Neural cell (in vitro differentiated cells): ENCODE results near the gene LRBA. TPM values are rescaled to one million over a fixed set of nuclear protein-coding genes. Genes with fewer than 3 reads are reported as not detected.

Source experiments
- H2AFZ ChIP-seq: fragments of 200-600, 300-800 bp; sonication (generic), shearing (Covaris generic); 2 replicates; pipeline ENCODE4 v1.6.0; 2014; ENCODE audit warnings: low read depth, mild to moderate bottlenecking, antibody characterized with exemption, low read length, moderate library complexity
- H3F3A ChIP-seq: fragments of 200-600 bp; shearing (Covaris generic); 2 replicates; pipeline ENCODE4 v1.6.1; 2016; ENCODE audit warnings: mild to moderate bottlenecking, moderate library complexity, mixed read lengths, antibody characterized with exemption, low read length; ENCODE audit not compliant: insufficient read depth, poor library complexity, severe bottlenecking
- H3K27ac ChIP-seq: fragments of 200-600, 300-800 bp; sonication (generic), shearing (Covaris generic); 2 replicates; pipeline ENCODE4 v1.5.1; 2014; ENCODE audit warnings: mild to moderate bottlenecking, low read length, moderate library complexity
- H3K27me3 ChIP-seq: fragments of 300-800, 200-600 bp; sonication (generic), shearing (Covaris generic); 2 replicates; pipeline ENCODE4 v1.6.0; 2014; ENCODE audit warnings: mild to moderate bottlenecking, low read depth, low read length, moderate library complexity; ENCODE audit not compliant: insufficient read depth
- H3K36me3 ChIP-seq: fragments of 300-800, 200-600 bp; sonication (generic), shearing (Covaris generic); 2 replicates; pipeline ENCODE4 v1.5.1; 2014; ENCODE audit warnings: mild to moderate bottlenecking, antibody characterized with exemption, low read length, moderate library complexity; ENCODE audit not compliant: insufficient read depth
- H3K4me2 ChIP-seq: fragments of 300-800, 200-600 bp; sonication (generic), shearing (Covaris generic); 2 replicates; pipeline ENCODE4 v1.6.0; 2014; ENCODE audit warnings: mild to moderate bottlenecking, low read length
- H3K4me3 ChIP-seq: fragments of 300-800, 200-600 bp; sonication (generic), shearing (Covaris generic); 2 replicates; pipeline ENCODE4 v1.5.1; 2014; ENCODE audit warnings: mild to moderate bottlenecking, low read length, moderate library complexity
- H3K79me2 ChIP-seq: fragments of 200-600 bp; shearing (Covaris generic); replicated peaks from 2 replicates; pipeline ENCODE4 v1.6.0; 2014; ENCODE audit warnings: mild to moderate bottlenecking, low read length, moderate library complexity; ENCODE audit not compliant: insufficient read depth
- H3K9ac ChIP-seq: fragments of 300-800, 200-600 bp; sonication (generic), shearing (Covaris generic); 2 replicates; pipeline ENCODE4 v1.6.1; 2016; ENCODE audit warnings: mild to moderate bottlenecking, low read length, mixed read lengths
- H3K9me2 ChIP-seq: fragments of 200-600 bp; shearing (Covaris generic); 2 replicates; pipeline ENCODE4 v1.6.1; 2016; ENCODE audit warnings: mild to moderate bottlenecking, low read length, mixed read lengths; ENCODE audit not compliant: insufficient read depth
- H3K9me3 ChIP-seq: fragments of 200-600, 300-800 bp; sonication (generic), shearing (Covaris generic); 2 replicates; pipeline ENCODE4 v1.6.1; 2016; ENCODE audit warnings: mild to moderate bottlenecking, mixed run types, low read length, moderate library complexity, mixed read lengths
- H4K20me1 ChIP-seq: fragments of 200-600 bp; shearing (Covaris generic); 2 replicates; pipeline ENCODE4 v1.6.1; 2016; ENCODE audit warnings: mild to moderate bottlenecking, mixed run types; ENCODE audit not compliant: insufficient read depth
- EP300 ChIP-seq: fragments of 450-650 bp; conservative IDR thresholded peaks from 2 replicates; pipeline ENCODE4 v1.6.1; 2014; ENCODE audit warnings: antibody characterized with exemption, mild to moderate bottlenecking, moderate library complexity; ENCODE audit not compliant: poor library complexity, severe bottlenecking
- EZH2 ChIP-seq: fragments of 200-600, 300-800 bp; shearing (Covaris generic), sonication (generic); IDR thresholded peaks from 2 replicates; pipeline ENCODE4 v1.6.1; 2014; ENCODE audit warnings: antibody characterized with exemption, low read length, borderline replicate concordance, mild to moderate bottlenecking; ENCODE audit not compliant: insufficient read depth, poor library complexity, severe bottlenecking
- MXI1 ChIP-seq: fragments of 450-650 bp; conservative IDR thresholded peaks from 2 replicates; pipeline ENCODE4 v1.6.1; 2014; ENCODE audit warnings: antibody characterized with exemption, mild to moderate bottlenecking; ENCODE audit not compliant: poor library complexity, severe bottlenecking
- POLR2AphosphoS5 ChIP-seq: IDR thresholded peaks from 2 replicates; pipeline ENCODE4 v1.6.1; 2012
- RAD21 ChIP-seq: fragments of 450-650 bp; conservative IDR thresholded peaks from 2 replicates; pipeline ENCODE4 v1.6.1; 2014; ENCODE audit warnings: antibody characterized with exemption, mild to moderate bottlenecking, moderate library complexity
- SMC3 ChIP-seq: fragments of 450-650 bp; conservative IDR thresholded peaks from 2 replicates; pipeline ENCODE4 v1.6.1; 2014; ENCODE audit warnings: antibody characterized with exemption, mild to moderate bottlenecking, moderate library complexity; ENCODE audit not compliant: poor library complexity
- TAF1 ChIP-seq: IDR thresholded peaks from 2 replicates; pipeline ENCODE4 v1.6.1; 2012; ENCODE audit warnings: low read depth
- polyA plus RNA-seq: library from polyadenylated mRNA; depleted of rRNA; stranded (reverse); fragments of >200 nt; gene quantifications from 2 replicates; pipeline ENCODE4 v1.2.3, GENCODE V29; 2014
- TF ChIP-seq, protein P1 (sequence below): fragments of 450-650 bp; IDR thresholded peaks from 2 replicates; pipeline ENCODE4 v1.5.1; 2014; ENCODE audit warnings: antibody characterized with exemption, mild to moderate bottlenecking, moderate library complexity; ENCODE audit not compliant: poor library complexity, severe bottlenecking
- TF ChIP-seq, protein P2 (sequence below): IDR thresholded peaks from 2 replicates; pipeline ENCODE4 v1.6.1; 2012; ENCODE audit warnings: borderline replicate concordance

The LRBA gene
- polyA plus RNA-seq, 1 donor from 2014 or later: 7.1 TPM

DNA sequence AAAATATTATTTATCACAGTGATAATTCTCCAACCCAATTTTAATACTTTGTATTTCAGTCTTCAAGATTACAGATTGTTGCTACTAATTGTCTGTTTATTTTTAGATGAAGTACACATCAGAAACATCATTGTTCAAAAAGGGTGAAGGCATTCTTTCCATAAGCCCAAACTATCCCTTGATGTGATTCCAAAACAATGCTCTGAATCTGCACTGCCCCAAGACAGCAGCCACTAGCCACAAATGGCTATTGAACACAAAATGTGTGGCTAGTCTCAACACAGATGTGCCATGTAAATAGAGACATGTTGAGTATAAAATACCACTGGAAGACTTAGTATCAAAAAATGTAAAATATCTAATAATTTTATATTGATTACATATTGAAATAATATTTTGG lies 583.9 kb downstream of the LRBA start:
- no peaks in the 10 kb centered on the region for H3K9me2 ChIP-seq
- no peak for TF ChIP-seq EP300
- TF ChIP-seq TAF1: no peak
- TF ChIP-seq EZH2: no peak
- TF ChIP-seq, protein P1, sequence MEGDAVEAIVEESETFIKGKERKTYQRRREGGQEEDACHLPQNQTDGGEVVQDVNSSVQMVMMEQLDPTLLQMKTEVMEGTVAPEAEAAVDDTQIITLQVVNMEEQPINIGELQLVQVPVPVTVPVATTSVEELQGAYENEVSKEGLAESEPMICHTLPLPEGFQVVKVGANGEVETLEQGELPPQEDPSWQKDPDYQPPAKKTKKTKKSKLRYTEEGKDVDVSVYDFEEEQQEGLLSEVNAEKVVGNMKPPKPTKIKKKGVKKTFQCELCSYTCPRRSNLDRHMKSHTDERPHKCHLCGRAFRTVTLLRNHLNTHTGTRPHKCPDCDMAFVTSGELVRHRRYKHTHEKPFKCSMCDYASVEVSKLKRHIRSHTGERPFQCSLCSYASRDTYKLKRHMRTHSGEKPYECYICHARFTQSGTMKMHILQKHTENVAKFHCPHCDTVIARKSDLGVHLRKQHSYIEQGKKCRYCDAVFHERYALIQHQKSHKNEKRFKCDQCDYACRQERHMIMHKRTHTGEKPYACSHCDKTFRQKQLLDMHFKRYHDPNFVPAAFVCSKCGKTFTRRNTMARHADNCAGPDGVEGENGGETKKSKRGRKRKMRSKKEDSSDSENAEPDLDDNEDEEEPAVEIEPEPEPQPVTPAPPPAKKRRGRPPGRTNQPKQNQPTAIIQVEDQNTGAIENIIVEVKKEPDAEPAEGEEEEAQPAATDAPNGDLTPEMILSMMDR: no peak
- TF ChIP-seq, protein P2, sequence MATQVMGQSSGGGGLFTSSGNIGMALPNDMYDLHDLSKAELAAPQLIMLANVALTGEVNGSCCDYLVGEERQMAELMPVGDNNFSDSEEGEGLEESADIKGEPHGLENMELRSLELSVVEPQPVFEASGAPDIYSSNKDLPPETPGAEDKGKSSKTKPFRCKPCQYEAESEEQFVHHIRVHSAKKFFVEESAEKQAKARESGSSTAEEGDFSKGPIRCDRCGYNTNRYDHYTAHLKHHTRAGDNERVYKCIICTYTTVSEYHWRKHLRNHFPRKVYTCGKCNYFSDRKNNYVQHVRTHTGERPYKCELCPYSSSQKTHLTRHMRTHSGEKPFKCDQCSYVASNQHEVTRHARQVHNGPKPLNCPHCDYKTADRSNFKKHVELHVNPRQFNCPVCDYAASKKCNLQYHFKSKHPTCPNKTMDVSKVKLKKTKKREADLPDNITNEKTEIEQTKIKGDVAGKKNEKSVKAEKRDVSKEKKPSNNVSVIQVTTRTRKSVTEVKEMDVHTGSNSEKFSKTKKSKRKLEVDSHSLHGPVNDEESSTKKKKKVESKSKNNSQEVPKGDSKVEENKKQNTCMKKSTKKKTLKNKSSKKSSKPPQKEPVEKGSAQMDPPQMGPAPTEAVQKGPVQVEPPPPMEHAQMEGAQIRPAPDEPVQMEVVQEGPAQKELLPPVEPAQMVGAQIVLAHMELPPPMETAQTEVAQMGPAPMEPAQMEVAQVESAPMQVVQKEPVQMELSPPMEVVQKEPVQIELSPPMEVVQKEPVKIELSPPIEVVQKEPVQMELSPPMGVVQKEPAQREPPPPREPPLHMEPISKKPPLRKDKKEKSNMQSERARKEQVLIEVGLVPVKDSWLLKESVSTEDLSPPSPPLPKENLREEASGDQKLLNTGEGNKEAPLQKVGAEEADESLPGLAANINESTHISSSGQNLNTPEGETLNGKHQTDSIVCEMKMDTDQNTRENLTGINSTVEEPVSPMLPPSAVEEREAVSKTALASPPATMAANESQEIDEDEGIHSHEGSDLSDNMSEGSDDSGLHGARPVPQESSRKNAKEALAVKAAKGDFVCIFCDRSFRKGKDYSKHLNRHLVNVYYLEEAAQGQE: no peak
- TF ChIP-seq SMC3: no peak
- TF ChIP-seq POLR2AphosphoS5: no peak
- TF ChIP-seq MXI1: no peak
- no peak for TF ChIP-seq RAD21
- H3K36me3 ChIP-seq: no peaks in the 10 kb centered on the region
- H3K9ac ChIP-seq: no peak overlapping the region
- H3F3A ChIP-seq: no peaks in the 10 kb centered on the region
- H3K4me2 ChIP-seq: no peak overlapping the region
- no peaks in the 10 kb centered on the region for H3K79me2 ChIP-seq
- no peaks in the 10 kb centered on the region for H3K27me3 ChIP-seq
- no peaks in the 10 kb centered on the region for H3K9me3 ChIP-seq
- no peaks in the 10 kb centered on the region for H4K20me1 ChIP-seq
- no peak overlapping the region for H3K27ac ChIP-seq
- no peak overlapping the region for H2AFZ ChIP-seq
- H3K4me3 ChIP-seq: no peak overlapping the region

DNA sequence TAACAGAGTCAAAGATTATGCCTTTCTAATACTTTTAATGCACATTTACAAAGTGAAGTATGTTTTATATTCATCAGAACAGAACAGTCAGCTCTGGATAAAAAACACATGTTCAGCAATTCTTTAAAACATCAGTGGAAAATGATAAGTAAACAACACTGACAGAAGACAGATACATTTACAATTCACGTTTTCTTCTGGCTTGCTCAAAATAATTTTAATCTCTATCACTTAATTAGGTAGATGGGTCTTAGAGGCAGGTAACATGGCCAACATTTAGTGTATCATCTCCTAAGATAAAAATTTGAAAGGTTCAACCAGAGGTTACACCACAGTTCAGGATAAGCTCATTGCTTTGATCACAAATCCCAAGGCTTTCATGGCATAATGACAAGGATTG lies 589.9 kb downstream of the LRBA start:
- no peaks in the 10 kb centered on the region for H3K9me3 ChIP-seq
- H3K36me3 ChIP-seq: no peaks in the 10 kb centered on the region
- no peak overlapping the region for H2AFZ ChIP-seq
- no peak for TF ChIP-seq POLR2AphosphoS5
- TF ChIP-seq, protein P1: no peak
- no peak for TF ChIP-seq RAD21
- no peak for TF ChIP-seq EP300
- TF ChIP-seq MXI1: no peak
- no peak for TF ChIP-seq TAF1
- H3F3A ChIP-seq: no peaks in the 10 kb centered on the region
- H3K9ac ChIP-seq: no peak overlapping the region
- no peaks in the 10 kb centered on the region for H4K20me1 ChIP-seq
- no peak overlapping the region for H3K4me2 ChIP-seq
- H3K9me2 ChIP-seq: no peaks in the 10 kb centered on the region
- no peaks in the 10 kb centered on the region for H3K79me2 ChIP-seq
- H3K4me3 ChIP-seq: no peak overlapping the region
- H3K27ac ChIP-seq: no peak overlapping the region
- no peaks in the 10 kb centered on the region for H3K27me3 ChIP-seq
